Ramos (cell line): ENCODE measurements around the gene DIDO1.
"Not testable (repeated sequence)": the region's sequence is repeated elsewhere in the genome, so short reads cannot be mapped to it uniquely, and the experiment has no call there.

Source experiments
- in situ Hi-C: fragments of 300-500 bp; cut with MboI; formaldehyde crosslinking; loops from one replicate; pipeline ENCODE4 v1.14.3; 2022; ENCODE audit warnings: low sequenced_read_pairs; ENCODE audit not compliant: unreplicated experiment

DIDO1 gene

GRCh38 chr20:62962891-62963613, 36.7 kb upstream of the DIDO1 start:
- in situ Hi-C loops: no loop called here

DNA sequence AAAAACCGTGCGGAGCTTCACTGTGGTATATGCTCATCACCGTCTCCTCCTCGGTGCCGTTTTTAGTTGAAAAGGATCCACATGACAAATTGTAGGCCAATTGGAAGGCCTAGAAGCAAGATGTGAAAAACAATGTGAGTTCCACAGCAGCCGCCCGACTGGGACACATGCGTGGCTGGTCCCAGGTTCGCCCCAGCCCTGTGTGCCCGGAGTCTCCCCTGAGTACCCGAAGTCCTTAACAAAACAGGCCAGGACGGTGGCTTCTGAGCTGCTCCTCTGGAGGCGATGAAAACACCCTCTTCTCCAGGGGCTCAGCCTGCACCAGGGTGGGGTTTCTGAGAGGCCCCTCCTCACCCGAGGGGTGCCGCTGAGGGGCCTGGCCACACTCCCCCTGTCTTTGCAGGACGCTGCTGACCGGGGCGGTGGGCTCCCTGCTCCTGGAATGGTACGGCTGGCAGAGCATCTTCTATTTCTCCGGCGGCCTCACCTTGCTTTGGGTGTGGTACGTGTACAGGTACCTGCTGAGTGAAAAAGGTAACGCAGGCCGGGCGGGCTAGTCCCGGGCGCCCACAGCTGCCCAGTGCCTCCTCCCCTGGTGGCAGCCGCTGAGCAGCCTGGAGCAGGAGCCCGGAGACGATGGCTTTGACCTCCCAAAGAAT, 36.0 kb upstream of the DIDO1 start:
- in situ Hi-C loops: no loop called here

GRCh38 chr20:62961799-62962198, 35.5 kb upstream of the DIDO1 start:
- in situ Hi-C loops: no loop called here

- in situ Hi-C loops: no loop called here
These were observed 35.0 kb upstream of the DIDO1 start for GRCh38 chr20:62961310-62961783.

DNA sequence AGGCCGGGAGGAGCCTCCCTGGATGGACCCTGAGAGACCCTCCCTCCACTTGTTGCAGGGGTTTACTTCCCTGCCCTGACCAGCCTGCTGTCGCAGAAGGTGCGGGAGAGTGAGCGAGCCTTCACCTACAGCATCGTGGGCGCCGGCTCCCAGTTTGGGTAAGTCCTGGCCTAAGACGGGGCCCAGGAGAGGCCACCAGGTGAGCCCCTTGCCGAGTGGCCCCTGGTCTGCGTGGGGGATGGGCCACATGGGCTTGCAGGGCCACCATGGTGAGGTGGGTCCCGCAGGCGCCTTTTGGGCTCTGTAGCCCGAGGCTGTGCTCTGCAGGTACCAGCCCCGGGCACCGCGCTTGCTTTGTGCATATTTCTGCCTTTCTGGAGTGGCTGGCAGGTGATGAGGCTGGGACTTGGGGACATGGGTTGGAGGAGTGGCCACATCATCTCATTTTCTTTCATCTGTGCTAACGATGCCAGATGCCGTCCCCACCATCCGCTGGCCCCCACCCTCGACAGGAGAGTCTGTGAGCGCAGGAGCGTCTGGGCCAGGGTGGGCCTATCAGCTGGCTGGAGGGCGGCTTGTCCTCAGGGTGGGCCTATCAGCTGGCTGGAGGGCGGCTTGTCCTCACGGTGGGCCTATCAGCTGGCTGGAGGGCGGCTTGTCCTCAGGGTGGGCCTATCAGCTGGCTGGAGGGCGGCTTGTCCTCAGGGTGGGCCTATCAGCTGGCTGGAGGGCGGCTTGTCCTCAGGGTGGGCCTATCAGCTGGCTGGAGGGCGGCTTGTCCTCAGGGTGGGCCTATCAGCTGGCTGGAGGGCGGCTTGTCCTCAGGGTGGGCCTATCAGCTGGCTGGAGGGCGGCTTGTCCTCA, 34.4 kb upstream of the DIDO1 start:
- in situ Hi-C loops: not testable (repeated sequence)

DNA sequence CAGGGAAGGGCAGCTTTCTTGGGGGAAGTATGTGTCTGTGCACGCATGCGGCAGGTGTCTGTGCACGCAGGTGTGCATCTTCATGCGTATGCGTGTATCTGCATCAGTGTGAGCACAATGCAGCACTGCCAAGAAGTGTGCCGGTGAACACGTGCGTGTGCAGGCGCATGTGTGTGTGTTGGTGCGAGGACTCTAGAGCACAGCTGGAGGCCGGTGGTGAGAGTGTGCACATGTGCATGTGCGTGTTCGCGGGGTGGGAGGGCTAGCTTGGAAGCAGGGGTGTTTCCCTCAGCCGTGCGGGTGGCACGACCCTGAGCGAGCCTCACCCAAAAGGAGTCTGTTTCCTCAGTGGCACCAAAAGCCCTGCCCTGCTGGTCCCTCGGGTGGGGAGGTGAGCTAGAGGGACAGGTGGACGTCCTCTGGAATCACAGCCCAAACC, 33.7 kb upstream of the DIDO1 start:
- in situ Hi-C loops: no loop called here

DNA sequence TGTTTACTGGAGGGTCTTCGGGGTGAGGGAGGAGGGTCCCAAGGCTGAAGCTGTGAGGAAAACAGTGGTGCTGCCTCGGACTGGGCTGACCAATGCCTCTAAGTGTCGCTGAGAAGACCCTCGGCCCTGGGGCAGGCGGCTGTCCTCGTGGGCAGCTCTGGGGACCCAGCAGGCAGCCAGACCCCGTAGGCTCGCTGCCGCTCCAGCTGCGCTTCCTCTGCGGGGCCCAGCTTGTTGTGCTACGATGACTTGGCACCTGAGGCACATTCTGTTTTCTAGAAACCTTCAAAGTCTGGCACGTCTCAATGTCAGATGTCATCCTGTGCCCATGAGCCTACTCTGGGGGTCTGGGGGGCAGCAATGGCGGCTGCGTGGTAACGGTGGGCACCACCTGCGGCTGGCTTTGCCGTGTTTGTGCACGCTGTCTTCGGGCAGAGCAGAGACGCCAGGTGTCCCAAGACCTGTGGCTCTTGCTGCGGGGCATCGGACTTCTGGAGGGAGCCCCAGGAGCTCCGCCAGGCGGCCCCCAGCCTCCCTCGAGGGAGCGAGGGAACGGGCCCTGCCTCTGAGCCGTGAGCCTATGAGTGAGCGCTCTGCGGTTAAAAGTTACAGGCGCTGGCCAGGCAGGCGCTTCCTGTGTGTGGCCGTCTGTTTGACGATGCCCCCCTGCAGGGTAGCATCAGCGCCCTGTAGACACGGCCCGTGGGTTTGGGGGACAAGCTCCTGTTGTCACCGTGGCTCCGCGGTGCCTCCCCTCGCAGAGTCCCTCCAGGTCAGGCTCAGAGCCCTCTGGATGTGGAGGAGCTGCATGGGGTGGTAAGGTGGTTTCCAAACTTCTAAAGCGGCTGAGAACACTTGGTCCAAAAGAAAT, 33.0 kb upstream of the DIDO1 start:
- in situ Hi-C loops: no loop called here

DNA sequence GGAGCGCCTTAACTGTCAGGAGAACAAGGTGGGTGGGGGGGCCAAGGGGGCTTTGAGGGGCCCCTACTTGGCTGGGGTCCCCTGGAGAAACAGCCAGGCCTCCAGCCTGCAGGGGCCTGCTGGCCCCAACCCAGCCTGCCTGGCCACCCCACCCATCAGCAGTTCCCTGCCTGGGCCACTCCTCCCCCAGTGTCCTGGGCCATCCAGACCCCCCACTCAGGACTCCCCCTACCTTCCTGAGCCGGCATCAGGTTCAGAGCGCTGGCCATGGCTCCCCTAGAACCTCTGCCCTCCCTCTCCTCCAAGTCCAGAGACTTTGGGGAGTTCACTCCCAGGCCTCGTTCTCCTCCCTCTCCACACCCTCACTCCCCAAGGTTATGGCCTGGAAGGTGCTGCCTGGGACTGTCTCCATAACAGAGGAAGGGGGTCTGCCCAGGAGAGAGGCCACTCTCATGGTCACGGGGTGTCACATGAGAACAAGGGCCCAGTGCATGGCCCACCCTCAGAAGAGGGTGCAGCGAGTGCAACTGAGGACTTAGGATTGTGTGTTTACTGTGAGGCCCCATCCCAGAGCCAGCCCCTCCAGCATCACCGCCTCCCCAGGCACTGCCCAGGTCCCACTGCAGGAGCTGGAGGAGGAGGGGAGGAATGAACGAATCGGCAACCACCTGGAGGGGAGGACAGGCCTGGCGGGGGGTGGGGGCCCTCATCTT, 32.2 kb upstream of the DIDO1 start:
- in situ Hi-C loops: no loop called here

- in situ Hi-C loops: no loop called here
These were observed 31.1 kb upstream of the DIDO1 start for GRCh38 chr20:62957136-62958117.

GRCh38 chr20:62956387-62957135, 30.3 kb upstream of the DIDO1 start:
- in situ Hi-C loops: no loop called here

- in situ Hi-C loops: no loop called here
These were observed 29.4 kb upstream of the DIDO1 start for GRCh38 chr20:62955519-62956386.

DNA sequence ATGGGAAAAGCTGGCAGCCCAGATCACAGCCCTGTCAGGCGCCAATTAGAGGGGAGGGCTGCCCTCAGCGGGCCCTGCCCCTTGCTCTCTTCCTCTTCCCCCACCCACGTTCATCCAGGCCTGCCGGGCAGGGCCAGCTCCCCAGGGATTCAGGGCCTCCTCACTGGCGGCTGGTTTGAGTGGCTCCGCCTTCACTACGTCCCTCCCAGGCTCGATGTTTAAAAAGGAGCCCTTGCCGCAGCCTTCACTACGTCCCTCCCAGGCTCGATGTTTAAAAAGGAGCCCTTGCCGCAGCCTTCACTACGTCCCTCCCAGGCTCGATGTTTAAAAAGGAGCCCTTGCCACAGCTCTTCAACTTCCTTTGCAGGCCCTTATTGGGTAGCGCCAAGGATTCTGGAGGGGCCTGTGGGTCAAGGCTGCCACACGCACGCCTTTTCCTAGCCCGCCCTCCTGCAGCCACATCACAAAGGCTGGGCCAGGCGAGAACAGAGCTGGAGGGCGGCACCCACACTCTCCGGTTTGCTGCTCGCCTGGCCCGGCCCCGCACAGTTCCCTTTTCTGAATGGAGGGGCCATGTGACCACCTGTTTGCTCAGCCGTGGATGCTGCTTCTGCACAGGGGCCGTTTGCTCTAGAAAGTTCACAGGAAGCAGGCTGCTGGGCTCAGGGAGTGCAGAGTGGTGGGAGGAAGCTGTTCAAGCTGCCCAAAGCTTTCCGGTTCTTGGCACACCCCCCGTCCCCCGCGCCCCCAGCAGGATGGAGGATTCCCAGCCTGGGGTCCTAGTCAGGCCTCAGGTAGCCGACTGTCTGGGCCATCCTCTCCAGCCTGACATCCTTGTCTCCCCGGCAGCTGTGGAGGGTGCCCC, 27.8 kb upstream of the DIDO1 start:
- in situ Hi-C loops: no loop called here

- in situ Hi-C loops: no loop called here
These were observed 26.9 kb upstream of the DIDO1 start for GRCh38 chr20:62952968-62953838.

DNA sequence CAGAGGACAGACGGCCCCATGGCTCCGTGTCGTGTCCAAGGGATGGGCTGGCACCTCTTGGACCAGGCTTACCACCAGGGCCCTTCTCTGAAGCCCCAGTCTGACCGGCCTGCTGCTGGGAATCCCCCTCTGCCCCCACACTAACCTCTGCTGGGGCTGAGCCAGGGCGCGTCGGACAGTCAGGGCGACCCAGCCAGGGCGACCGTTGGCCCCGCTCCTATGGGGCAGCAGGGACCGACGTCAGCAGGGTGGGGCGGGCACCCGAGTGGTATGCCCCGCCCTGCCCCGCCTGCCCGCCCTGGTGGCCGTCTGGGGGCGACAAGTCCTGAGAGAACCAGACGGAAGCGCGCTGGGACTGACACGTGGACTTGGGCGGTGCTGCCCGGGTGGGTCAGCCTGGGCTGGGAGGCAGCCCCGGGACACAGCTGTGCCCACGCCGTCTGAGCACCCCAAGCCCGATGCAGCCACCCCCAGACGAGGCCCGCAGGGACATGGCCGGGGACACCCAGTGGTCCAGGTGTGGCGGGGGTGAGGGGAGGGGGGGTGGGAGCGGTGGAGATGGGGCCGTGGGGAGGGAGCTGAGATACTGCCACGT, 26.2 kb upstream of the DIDO1 start, which contains the start of gene SLC17A9:
SLC17A9 (plus strand) TSS at position 337 of the 595 bp plus-strand sequence; CDS start at position 459, 122 bp downstream.
- in situ Hi-C loops: no loop called here
